ENCODE data around the gene NMNAT2.

Gene NMNAT2

DNA sequence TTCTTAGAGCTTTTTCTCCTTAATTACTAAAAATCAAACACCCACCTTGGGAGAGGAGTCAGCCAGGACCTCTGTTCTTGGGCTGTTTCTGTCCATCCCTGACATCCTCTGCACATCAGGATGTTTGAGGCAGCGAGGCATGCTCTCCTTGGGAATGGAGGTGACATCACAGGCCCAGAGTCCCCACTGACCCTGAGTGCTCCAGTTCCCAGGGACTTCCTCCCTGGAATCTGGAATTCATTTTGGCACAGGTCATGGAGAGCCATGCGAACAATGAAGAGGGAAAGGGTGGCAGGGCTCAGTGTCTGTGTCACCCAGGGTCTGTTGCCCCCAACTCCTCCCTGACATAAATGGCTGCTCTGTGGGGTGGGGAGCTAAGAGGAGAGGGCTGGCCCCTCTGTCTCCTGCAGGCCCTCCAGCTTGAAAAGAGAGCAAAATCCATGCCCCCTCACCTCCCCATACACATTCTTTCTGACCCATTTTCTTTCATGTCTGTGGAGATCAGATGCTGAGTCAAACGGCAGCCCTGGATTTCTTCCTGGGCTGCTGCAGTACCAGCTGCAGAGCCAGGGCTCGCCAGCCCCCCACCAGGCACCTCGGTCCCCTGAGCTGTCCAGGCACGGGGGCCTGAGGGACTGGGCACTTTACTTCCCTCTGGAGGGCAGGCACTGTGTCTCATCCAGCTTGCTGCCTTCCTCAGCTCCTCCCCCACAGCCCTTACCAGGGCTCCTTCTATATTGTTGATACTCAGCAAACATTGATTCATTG, 102.0 kb downstream of the NMNAT2 start:
- DNase-seq = no peak

DNA sequence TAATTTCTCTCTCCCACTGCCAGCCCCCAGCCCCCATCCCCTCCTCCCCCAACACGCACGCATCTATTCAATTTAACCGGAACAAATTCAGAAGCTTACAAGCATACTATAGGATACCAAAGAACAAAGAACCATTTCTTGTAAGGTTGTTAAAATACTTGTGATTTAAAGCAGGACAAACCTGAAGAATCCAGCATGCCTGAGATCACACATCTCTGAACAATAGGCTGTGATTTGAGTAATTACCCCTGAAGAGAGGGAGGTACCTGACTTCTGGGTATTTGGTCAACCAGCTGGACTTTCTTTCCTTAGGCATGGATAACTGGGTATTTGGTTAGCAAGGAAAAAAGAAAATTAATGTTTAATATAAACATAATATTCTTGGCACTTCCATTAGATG, 105.1 kb downstream of the NMNAT2 start:
- no peak for DNase-seq

DNA sequence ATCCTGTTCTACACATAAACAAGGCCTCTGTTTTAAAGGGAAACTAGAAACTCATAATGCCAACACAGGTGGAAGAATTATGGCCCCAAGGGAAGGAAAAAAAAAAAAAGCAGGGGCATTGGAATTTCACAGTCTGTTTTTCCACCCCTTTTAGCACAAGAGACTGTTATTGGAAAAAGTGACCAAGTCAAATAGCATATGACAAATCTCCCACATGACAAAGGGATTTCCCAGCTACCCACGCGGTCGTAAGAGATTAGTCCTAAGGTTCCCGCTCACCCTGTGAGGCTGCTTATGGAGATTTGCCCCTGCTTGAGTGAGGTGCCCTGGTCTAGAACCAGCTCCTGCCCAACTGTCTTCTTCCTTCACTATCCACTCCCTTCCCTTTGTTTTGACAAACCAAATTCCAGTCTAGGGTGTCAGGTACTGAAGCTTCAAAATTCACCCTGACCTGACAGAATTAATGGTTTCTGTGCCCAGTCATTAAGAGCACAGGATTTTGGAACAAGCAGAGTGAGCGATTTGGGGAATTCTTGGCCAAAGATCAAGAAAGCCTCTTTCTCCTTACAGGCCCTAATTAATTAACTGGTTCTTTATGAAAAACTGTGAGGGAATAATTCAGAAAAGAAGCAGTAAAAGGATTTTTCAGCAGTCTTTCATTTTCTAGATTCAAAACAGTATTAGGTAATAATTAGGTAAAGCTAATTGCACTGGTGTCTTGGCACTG, 107.3 kb downstream of the NMNAT2 start:
- DNase-seq = no peak

DNA sequence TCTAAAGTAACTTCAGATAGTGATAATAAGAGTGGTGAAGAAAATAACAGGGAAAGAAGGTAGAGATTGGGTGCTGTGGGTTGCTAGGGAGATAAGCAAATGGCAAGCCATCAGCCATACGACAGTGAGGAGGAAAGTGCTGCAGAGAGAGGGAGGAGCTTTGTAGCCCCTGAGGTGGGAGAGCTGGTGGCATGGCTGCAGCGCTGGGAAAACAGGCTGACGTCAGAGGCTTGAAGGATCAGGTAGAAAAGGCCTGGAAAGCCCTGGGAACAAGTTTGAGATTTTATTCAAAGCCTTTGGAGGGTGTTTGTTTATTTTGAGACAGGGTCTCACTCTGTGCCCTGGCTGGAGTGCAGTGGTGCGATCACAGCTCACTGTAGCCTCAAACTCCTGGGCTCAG, 109.5 kb downstream of the NMNAT2 start:
- no peak for DNase-seq

DNA sequence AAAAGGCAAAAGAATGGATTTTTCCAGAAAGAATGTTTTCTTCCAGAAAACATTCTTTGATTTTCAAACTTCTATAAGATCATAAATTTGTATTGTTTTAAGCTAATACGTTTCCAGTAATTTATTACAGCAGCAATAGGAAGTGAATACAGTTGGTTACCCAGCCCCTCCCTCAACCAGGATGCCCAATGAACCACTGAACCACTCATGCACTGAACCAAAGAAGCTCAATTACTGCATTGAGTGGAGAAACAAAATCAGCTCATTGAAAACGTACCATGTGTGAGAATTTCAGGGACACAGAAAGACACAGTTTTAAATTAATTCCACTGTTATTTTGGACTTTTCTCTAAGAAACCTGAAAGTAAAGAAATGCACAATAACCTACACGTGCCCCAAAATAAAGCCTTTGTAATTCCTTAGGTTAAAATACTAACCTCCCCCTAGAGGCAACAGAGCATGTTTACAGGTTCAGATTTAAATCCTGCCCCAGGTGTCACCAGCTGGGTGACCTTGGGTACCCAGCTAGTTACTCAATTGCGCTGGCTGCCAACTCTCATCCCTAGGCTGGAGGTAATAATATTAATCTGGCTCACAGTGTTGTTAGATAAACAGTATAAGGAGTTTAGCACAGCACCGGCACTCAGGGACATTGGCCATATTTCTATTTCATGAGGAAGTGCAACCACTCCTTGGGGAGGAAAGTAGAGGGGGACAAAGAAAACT, 111.7 kb downstream of the NMNAT2 start:
- DNase-seq = no peak

DNA sequence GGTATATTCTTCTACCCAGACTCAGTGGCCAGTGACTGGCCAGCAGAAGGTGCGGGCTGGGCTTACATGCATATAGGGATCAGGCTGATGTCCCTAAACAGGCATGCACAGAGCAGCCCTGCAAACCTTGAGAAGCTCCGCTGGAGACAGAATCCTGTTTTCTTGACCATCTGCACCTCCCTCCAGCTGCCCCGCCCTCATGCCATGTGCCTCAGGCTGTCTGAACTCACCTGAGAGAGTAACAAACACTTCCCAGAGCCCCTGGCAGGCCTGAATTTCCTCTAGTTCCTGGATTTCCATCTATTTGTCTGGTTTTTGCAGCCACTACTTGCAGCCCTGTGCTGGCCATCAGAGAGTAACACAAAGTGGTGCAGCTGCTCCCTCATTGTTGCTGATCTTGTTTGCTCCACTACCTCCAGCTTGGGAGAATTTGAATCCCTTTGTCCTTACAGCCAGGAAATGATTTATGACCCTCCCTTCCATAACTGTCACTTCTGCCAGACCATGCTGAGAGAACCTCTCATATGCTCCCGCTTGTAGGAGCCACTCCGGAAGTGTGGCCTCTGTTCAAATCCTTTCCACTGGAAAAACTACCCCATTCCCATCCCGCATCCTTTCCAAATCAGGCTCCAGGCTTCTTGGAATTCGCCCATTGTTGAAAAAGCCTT, 113.6 kb downstream of the NMNAT2 start:
- no peak for DNase-seq

DNA sequence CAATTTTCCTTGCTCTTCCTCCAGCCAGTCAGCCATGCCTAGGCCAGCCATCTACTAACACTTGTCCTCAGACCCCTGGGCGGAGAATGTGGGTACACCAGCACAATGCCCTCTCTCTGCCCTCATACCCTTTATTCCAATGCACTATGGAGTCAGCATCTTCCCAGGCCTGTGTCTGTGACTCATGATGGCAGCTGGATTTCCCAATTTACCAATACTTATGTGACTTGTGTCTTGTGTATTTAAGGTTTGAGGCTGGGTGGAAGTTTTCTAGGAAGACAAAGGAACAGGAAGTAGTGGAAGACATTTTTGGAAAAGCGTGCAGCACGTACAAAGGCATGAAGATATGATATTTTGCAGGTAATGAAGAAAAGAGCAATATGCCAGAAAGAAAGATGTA, 114.3 kb downstream of the NMNAT2 start:
- DNase-seq = no peak

DNA sequence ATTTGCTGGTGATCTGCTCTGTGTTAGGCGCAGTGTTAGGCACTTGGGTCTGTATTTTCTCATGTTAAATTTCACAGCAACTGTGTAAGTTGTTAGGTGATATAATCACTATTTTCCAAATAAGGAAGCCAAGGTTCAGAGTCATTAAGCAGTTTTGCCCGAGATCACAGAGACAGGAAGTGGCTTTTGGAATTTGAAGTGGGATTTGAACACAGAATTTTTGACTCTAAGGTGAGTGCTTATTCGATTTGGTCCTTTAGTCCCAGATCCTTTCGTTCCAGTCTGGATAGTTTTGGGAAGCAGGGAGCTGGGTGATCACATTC, 114.9 kb downstream of the NMNAT2 start:
- DNase-seq = no peak

DNA sequence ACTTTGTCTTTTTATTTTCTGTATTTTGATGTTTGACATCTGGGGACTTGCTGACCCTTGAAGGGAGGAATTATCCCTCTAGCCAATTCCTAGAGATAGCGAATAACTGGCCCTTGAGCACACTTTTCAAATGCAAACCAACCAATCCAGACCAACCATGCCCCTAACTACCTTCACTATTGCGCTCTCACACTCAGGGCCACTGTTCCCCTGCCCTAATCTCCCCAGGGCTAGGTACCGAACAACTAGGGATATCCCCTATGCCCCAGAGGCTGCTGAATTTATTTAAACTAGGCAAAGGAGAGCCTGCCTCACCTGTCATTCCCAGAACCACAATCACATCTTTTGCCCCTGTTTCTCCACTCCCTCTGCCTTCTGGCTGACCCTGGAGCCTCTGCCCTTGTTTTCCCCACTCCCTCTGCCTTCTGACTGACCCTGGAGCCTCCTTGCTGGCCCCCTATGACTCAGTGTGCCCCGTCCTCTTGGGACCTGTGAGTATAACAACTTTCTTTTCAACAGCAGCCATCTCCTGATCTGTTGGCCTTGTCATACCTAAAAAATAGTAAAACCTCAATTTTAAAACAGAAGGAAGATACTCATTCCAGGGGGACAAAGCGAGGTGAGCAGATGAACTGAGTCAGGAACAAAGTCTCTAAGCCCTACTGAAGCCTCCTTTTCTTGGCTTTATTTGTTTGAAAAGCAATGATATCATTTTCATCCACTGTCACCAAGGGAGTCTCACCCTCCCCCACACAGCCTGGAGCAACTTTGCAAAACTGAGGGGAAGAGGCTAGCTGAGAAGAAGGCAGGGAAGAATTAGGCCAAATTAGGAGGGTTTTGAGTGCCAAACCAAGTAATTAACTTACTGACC, 115.5 kb downstream of the NMNAT2 start:
- no peak for DNase-seq

DNA sequence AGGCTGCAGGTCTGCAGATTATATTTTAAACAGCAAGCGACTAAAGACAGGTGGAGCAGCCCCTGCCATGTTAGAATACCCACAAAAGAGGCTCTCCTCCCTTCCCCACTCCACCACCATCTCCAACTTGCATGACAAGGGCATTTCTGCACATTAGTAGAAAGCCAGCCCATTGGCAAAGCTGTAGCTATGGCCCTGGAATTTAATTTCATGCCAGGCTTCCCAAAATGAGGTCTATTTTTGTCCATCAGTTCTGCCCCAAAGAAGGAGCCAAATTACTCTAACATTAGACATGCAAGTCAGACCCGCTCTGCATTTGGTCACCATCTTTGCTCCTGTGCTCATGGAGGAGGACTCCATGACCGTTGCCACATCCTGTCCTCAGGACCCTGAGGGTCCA, 116.9 kb downstream of the NMNAT2 start:
- no peak for DNase-seq

DNA sequence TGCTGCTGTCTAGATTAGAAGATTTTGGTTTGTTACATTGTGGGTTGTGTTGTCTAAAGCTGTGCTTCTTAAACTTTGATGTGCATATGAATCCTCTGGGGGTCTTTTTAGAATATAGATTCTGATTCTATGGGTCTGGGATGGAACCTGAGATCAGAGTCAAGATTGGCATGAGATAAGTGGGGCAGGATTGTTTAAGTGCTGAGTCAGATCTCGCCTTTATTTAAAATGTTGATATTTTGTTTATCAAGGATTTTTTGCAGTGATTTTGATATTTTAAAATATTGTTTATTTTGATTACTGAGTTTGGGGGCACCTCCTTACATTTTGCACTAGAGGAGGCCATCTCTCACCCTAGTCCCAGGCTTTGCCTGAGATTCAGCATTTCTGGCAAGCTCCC, 117.4 kb downstream of the NMNAT2 start:
- DNase-seq = no peak

DNA sequence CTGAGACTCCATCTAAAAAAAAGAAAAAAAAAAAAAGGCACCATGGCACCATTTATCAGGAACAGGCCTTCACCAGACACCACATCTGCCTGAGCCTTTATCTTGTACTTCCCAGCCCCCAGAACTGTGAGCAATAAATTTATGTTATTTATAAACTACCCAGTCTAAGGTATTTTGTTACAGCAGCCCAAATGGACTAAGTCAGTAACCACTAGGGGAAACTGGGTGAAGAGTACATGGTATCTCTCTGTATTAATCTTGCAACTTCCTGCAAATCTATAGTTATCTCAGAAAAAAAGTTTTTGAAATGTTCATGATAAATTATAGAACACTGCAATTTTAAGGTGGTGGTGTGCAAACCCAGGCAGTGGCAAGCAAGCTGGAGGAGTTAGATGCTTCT, 117.8 kb downstream of the NMNAT2 start:
- DNase-seq = no peak

DNA sequence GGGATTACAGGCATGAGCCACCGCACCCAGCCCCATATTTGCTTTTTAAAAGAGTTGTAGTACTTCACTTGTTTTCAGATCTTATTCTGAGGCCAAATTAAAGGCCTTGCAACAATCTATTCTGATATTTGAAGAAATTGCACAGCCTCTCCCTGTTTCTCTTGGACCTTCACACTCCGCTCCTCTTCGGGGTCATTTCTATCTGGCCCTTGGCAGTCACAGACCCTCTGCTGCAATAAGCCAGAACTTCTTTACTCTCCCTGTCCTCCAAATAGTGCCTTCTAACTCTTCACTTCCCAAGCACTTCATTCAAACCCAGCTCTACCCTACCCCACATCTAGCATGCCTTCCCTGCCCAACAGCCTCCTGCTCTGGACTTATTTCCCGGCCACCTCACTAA, 121.4 kb downstream of the NMNAT2 start:
- no peak for DNase-seq

DNA sequence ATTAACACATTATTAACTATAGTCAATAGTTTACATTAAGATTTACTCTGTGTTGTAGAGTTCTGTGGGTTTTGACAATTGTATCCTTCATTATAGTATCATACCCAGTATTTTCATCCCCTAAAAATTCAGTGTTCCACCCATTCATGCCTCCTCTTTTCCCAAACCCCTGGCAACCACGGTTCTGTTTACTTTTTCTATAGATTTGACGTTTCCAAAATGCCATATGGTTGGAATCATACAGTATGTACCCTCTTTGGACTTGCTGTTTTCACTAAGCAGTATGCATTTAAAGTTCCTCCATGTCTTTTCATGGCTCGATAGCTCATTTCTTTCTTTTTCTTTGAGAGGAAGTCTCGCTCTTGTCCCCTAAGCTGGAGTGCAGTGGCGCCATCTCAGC, 122.7 kb downstream of the NMNAT2 start:
- no peak for DNase-seq

DNA sequence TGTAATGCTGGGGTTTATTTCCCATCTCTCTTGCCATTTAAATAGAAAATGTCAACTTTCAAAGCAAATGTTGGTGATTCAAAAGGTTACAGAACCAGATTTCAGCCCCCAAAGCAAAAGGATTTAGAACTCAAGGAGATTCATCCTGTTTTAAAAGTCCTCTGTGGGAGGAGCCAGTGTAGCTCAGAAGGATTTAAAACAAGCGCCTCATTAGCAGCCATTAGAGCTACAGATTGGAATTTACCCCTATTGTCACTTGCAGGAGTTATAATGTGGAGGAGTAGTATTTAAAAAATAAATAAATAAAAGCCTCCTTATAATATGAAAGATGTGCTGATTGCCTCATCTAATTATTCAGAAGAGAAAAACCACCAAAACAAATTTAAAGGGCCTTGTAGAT, 124.3 kb downstream of the NMNAT2 start:
- DNase-seq = no peak

DNA sequence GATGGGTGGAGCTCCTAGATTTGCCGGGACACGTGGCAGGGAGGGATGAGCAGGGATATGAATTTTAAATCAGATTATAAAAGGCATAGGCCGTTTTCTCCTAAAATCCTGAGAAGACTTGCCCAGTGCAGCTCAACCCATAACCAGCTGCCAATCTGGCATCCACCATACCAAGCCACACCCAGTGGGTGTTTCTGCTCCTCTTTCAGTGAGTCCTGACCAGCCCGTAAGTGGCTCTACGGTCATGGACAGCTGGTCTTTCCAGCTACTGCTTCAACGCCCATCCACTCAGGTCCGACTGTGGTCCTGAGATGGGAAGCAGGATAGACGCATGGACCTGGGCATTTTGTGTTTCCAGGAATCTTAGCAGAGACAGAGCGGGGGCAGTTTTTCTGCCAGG, 124.9 kb downstream of the NMNAT2 start:
- no peak for DNase-seq

DNA sequence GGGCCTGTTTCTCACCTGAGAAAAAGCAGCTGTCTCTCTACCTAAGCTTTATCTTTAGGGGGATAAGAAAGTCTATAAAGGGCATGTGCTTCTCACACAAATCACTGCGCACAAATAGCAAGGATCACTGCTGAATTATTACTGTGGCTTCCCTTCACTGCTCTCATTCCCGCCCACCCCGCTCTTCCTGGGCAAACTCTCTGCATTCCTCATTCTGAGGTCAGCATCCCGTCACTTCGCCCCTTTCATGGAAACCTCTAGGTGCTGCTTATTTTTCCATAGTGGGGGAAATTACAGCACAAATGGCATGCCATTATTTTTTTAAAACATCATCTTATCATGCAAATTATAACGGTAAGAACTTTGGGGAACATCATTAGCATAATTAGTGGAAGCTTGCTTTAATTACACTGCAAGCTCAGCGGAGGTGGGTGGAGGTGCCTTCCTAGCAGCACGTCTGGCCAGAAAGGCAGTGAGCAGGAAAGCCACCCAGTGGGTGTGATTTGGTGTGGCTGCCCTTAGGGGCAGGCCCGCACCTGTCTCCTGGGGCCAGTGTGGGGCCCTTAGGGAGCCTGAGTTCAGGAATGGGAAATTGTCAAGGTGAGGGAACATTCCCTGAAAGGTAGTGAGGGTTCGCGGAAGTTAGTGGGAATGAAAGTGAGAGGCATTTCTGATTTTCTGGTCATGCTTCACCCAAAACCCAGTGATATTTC, 126.2 kb downstream of the NMNAT2 start:
- DNase-seq = peak in 1 of 56 donors; percentile 24

DNA sequence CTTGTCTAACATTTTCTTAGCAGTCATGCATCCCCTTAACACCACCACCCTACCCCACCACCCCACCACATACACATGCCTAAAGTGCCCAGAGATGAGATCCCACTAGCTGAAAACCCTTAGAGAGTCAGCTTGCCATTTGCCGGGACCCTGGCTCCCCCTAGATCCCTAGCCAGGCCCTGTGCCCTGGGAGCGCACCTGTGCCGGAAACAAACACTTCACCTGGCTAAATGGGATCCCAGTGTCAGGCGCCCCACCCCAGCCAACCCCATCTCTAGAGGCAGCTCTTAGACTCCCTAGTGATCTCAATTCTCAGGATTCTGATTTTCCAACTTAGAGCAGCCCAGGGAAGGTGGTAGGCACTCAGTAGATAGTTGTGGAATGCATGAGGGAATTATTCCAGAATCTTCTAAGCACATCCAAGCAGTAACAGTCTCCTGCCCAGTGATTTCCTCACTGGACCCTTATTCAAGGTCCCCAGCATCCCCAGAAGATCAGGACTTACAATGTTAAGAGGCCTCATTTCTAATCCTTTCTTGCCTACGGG, 126.9 kb downstream of the NMNAT2 start:
- DNase-seq = no peak

DNA sequence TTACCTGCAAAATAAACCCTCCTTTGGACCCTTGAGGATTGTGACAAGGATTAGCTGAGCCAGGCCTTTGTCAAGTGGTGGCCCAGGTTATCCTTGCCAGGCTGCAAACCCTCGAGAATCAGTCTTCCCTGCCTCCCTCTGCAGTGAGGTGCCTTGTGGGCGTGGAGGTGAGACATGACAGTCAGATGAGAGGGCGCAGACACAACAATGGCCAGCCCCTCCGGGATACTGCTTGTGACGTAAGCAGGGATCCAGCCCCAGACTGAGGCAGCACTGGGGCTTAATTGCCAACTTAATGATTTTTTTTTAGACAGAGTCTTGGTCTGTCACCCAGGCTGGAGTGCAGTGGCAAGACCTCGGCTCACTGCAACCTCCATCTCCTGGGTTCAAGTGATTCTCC, 127.6 kb downstream of the NMNAT2 start:
- no peak for DNase-seq

DNA sequence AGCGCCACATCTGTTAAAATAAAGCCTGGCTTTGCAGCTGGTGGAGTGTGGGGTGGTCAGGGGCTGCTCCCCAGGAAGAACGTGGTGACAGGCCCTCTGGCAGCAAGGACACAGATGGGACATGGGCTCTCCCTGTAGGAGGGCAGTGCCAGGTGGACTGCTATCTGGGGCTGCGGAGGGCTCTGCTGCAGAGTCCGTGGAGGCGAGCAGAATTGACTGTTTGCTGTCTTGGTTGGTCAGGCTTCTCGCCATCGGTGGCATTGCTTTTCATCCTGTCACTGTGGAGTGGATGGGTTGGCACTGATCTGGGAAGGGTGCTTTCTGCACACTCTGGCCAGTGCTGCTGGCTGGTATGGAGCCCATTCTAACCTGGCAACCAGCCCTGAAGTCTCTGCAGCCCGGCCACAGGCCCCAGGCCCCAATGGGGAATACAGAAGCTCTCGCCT, 129.1 kb downstream of the NMNAT2 start:
- DNase-seq = peak in 7 of 56 donors; percentile 3 to 28 (median 23)

All from nucleus accumbens (tissue), 56 donors.